Right atrium auricular region (tissue), 2 donors: ENCODE measurements around the gene CACNA1H. TPM values are rescaled to one million over a fixed set of nuclear protein-coding genes. Genes with fewer than 3 reads are reported as not detected.
A peak's percentile ranks its signal among the peaks of the same experiment; 100 is the strongest.

Experiments used
- DNase-seq: peaks from one replicate; pipeline ENCODE4 v3.0.0-alpha.2; 2019; ENCODE audit warnings: low spot score
- H3K27ac ChIP-seq, 2 donors: fragments of 200-600 bp; sonication (generic); 1 replicate in 1 of 2; 2 replicates in 1 of 2; pipeline ENCODE4 v1.5.1; 2016 to 2019
- H3K27me3 ChIP-seq, 2 donors: fragments of 200-600 bp; sonication (generic); one replicate each; pipeline versions ENCODE4 v1.5.1 to v1.6.0; 2017 to 2019
- H3K36me3 ChIP-seq: fragments of 200-600 bp; sonication (generic); one replicate; pipeline ENCODE4 v1.5.1; 2016
- H3K4me1 ChIP-seq, 2 donors: fragments of 200-600 bp; sonication (generic); one replicate each; pipeline versions ENCODE4 v1.5.1 to v1.6.0; 2017 to 2019
- H3K4me3 ChIP-seq, 2 donors: fragments of 200-600 bp; sonication (generic); 1 replicate in 1 of 2; 2 replicates in 1 of 2; pipeline ENCODE4 v1.5.1; 2017 to 2019; ENCODE audit warnings: mild to moderate bottlenecking in 1 of 2, moderate library complexity in 1 of 2
- H3K9me3 ChIP-seq, 2 donors: fragments of 200-600 bp; sonication (generic); one replicate each; pipeline ENCODE4 v1.5.1; 2019
- total RNA-seq, 2 donors: library from RNA; depleted of rRNA; stranded (reverse); fragments of >200 nt; gene quantifications; one replicate each; pipeline ENCODE4 v1.1.0, GENCODE V29; 2016
- TF ChIP-seq, protein P1 (sequence below), 2 donors: fragments of 200-600 bp; sonication (generic); IDR thresholded peaks; one replicate each; pipeline ENCODE4 v1.5.1; 2019; ENCODE audit warnings: antibody characterized with exemption in 2 of 2

The CACNA1H gene
- total RNA-seq, 2 donors from 2014 or later: 7.0 to 9.4 TPM

DNA sequence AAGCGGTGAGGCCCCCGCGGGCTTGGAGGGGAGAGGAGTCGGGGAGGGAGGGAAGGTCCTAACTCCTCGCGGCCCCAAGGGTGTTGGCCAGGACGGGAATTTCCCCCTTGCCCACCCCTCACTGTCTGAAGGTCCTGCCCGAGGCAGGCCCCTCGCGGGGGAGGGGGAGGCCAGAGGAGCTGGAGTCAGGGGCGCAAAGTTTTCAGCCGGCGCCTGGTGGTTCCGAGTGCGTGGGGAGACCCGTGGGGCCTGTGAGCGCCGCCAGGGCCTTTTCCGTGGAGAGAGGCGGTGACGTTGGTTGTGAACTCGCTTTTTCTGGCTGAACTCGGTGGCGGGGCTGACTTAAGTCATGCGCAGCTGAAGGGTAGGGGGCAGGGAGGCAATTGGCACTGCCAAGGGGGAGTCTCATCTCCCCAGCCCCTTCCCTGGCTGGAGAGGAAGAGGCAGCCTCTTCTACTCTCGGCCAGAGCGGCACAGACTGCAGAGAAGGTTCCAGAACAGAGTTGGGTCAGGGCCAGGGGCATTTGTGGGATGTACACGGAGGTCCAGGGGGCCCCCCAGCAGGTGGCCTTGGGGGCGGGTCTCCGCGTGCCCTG lies 1.5 kb downstream of the CACNA1H start:
- H3K27ac ChIP-seq: peak overlapping the region; percentile 26 to 40
- H3K27me3 ChIP-seq: peaks cover 0 to 16% of the 10 kb centered on the region in 2 donors
- no peaks in the 10 kb centered on the region for H3K36me3 ChIP-seq
- H3K4me3 ChIP-seq: peak overlapping the region; percentile 18 to 48
- TF ChIP-seq, protein P1, sequence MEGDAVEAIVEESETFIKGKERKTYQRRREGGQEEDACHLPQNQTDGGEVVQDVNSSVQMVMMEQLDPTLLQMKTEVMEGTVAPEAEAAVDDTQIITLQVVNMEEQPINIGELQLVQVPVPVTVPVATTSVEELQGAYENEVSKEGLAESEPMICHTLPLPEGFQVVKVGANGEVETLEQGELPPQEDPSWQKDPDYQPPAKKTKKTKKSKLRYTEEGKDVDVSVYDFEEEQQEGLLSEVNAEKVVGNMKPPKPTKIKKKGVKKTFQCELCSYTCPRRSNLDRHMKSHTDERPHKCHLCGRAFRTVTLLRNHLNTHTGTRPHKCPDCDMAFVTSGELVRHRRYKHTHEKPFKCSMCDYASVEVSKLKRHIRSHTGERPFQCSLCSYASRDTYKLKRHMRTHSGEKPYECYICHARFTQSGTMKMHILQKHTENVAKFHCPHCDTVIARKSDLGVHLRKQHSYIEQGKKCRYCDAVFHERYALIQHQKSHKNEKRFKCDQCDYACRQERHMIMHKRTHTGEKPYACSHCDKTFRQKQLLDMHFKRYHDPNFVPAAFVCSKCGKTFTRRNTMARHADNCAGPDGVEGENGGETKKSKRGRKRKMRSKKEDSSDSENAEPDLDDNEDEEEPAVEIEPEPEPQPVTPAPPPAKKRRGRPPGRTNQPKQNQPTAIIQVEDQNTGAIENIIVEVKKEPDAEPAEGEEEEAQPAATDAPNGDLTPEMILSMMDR (IDR thresholded peaks at IDR 0.05): no peak
- DNase-seq: no peak
- H3K9me3 ChIP-seq: no peaks in the 10 kb centered on the region
- peaks cover 0 to 21% of the 10 kb centered on the region in 2 donors for H3K4me1 ChIP-seq

DNA sequence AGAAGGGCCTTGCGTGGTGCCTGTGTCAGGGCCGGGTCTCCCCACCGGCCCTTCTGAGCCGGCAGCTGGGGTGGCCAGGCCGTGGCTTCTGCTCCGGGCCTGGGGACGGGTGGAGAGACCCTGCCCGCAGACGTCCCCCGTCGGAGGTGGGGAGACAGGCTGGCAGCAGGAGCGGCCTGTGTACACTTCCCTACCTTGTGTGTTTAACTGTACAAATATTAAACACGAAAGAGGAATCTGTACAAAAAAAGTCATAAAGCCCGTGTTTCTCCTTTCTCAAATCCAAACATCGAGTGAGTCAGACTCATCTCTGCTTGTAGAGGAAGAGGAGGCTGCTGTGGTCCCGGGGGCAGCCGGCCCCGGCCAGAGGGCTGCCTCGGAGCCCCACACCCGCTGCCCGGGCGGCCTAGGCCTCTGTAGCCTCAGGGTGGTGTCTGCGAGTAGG lies 2.0 kb downstream of the CACNA1H start:
- peaks cover 0 to 16% of the 10 kb centered on the region in 2 donors for H3K27me3 ChIP-seq
- TF ChIP-seq, protein P1 (IDR thresholded peaks at IDR 0.05): no peak
- H3K4me1 ChIP-seq: peaks cover 0 to 26% of the 10 kb centered on the region in 2 donors
- H3K4me3 ChIP-seq: peak overlapping the region in 1 of 2 donors; percentile 48
- peak overlapping the region in 1 of 2 donors; percentile 26 for H3K27ac ChIP-seq
- H3K9me3 ChIP-seq: no peaks in the 10 kb centered on the region
- no peak for DNase-seq
- H3K36me3 ChIP-seq: no peaks in the 10 kb centered on the region

DNA sequence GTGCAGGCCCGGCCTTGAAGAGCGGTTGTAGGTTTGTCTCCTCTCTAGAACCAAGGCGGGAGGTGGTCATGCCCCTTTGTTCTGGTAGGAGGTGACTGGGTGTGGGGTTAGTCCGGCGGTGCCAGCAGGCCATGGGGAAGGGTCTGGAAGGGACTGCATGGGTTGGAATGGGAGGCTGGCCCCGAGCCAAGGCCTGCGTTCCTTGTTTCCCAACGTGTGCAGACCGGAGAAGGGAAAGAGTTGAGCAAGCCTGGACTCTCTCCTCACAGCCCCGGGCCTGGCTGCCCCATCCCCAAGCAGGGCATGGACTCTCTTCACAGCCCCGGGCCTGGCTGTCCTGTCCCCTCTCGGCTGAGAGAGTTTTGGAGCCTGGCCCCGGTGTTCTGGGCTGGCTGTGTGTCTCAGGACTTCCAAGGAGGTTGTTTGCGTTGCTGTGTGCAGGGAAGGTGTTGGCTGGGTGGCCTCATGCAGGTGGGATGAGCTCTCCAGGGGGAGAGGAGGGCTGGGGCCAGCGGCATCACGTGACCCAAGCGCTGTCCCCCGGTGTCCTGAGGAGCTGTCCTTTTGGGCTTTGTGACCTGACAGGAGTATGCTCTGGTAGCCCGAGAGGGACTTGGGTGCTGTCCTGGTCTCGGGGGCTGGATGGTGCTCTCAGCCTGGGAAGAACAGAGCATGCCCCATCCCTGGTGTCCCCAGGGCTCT lies 2.6 kb downstream of the CACNA1H start:
- no peaks in the 10 kb centered on the region for H3K36me3 ChIP-seq
- H3K4me1 ChIP-seq: peaks cover 0 to 31% of the 10 kb centered on the region in 2 donors
- DNase-seq: no peak
- peak overlapping the region in 1 of 2 donors; percentile 48 for H3K4me3 ChIP-seq
- H3K27me3 ChIP-seq: peaks cover 0 to 16% of the 10 kb centered on the region in 2 donors
- TF ChIP-seq, protein P1 (IDR thresholded peaks at IDR 0.05): no peak
- H3K27ac ChIP-seq: peak overlapping the region in 1 of 2 donors; percentile 16
- H3K9me3 ChIP-seq: no peaks in the 10 kb centered on the region

DNA sequence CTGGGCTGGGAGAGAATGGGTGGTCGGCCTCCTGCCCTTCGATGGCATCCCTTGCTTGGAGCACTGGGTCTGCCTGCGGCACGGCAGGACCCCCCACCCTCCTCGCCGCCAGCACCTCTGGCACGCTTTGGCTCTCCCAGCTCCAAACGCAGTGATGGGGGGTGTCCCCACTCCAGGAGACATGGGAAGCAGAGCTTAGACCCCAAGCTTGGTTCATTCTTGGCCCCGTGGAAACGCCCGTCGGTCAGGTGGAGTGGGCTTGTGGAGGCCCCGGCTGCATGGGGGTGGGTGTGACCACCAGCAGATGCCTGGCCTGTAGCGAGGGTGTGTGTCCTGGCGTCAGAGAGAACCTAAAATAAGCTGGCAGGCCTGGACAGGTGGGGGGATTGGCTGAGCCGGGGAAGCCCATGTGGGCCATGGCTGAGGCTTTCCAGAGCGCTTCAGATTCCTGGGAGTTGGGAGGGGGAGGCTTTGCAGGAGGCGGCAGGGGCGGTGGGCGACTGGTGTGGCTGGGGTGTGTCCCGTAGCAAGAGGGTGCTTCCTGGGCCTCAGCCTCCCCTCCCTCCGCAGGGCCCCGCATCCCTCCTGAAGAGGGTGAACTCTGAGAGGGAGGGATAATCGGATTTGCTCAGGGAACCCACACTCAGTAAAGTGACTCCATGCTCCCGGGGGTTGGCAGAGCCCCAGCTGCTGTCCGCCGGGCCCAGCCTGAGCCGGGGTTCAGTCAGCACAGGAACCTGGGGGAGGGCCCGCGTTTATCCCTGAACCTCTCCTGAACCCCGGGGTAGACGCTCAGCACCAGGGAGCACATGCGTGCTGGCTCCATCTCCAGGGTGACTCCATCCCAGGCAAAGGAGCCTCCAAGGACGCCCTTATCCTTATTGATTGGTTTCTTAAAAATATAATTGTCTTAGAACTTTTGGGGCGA lies 3.4 kb downstream of the CACNA1H start:
- H3K4me1 ChIP-seq: peaks cover 0 to 39% of the 10 kb centered on the region in 2 donors
- peak overlapping the region in 1 of 2 donors; percentile 6 for H3K27ac ChIP-seq
- no peaks in the 10 kb centered on the region for H3K36me3 ChIP-seq
- peaks cover 0 to 16% of the 10 kb centered on the region in 2 donors for H3K27me3 ChIP-seq
- DNase-seq: no peak
- H3K9me3 ChIP-seq: no peaks in the 10 kb centered on the region
- TF ChIP-seq, protein P1 (IDR thresholded peaks at IDR 0.05): no peak
- no peak overlapping the region for H3K4me3 ChIP-seq

DNA sequence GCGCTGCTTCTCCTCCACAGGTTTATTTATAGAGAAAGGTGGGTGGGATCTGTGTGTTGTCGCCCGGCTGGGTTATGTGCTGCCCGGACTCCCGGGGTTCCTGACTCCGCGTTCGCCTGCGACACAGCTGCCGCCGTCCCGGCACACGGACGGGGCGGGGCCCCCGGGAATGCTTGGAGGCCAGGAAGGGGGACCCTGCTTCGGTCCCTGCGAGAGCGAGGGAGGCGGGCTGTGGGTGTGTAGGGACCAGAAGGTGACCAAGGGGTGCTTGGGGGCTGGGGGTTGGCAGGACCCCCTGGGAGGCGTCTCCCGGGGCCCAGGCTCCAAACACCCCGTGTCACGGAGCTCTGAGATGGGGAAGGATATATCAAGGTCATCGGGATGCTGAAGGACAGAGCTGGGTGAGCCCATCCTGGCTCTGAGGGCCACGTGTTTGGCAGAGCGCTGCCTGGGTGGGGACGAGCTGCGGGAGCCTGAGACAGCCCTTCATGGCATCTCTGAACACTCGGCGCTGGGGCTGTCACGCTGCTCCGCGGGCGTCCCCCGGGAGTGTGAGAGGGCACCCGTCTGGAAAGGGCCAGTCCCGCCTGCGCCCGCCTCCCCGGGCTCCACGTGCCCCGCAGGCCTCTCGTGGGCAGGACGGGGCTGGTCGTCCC lies 4.2 kb downstream of the CACNA1H start:
- Histone ChIP-seq H3K4me3 (no peak overlapping the region), H3K9me3 (no peaks in the 10 kb centered on the region), H3K27me3 (peaks cover 0 to 16% of the 10 kb centered on the region in 2 donors), H3K27ac (peak overlapping the region in 1 of 2 donors; percentile 6), H3K36me3 (no peaks in the 10 kb centered on the region), H3K4me1 (peaks cover 0 to 41% of the 10 kb centered on the region in 2 donors)
- TF ChIP-seq, protein P1 (IDR thresholded peaks at IDR 0.05): no peak
- no peak for DNase-seq
